C4-2B (cell line): Measurements from ENCODE around the gene SNX14.

Source experiments
- H3K27ac ChIP-seq: fragments of 450-650 bp; 2 replicates; pipeline ENCODE4 v1.5.1; 2017
- ZFX ChIP-seq: fragments of 450-650 bp; IDR thresholded peaks from 2 replicates; pipeline ENCODE4 v1.6.1; 2017
- TF ChIP-seq, protein P1 (sequence below): fragments of 450-650 bp; conservative IDR thresholded peaks from 2 replicates; pipeline ENCODE4 v1.5.1; 2017; ENCODE audit warnings: mild to moderate bottlenecking

SNX14 gene

DNA sequence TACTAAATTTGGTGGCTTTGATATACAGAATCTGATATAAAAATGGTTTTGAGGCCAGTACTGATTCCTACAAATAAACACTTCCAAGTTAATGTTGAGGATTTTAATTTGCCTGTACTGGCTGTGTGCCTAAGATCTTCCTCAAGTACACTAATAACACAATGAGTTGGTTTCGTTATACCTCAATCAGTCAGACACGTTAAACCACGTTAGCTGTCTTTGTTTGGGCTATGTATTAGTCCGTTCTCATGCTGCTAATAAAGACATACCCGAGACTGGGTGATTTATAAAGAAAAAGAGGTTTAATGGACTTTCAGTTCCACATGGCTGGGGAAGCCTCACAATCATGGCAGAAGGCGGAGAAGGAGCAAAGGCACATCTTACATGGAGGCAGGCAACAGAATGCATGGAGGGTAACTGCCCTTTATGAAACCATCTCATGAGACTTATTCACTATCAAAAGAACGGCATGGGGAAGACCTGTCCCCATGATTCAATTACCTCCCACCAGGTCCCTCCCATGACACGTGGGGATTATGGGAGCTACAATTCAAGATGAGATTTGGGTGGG lies 97.6 kb downstream of the SNX14 start:
- TF ChIP-seq, protein P1, sequence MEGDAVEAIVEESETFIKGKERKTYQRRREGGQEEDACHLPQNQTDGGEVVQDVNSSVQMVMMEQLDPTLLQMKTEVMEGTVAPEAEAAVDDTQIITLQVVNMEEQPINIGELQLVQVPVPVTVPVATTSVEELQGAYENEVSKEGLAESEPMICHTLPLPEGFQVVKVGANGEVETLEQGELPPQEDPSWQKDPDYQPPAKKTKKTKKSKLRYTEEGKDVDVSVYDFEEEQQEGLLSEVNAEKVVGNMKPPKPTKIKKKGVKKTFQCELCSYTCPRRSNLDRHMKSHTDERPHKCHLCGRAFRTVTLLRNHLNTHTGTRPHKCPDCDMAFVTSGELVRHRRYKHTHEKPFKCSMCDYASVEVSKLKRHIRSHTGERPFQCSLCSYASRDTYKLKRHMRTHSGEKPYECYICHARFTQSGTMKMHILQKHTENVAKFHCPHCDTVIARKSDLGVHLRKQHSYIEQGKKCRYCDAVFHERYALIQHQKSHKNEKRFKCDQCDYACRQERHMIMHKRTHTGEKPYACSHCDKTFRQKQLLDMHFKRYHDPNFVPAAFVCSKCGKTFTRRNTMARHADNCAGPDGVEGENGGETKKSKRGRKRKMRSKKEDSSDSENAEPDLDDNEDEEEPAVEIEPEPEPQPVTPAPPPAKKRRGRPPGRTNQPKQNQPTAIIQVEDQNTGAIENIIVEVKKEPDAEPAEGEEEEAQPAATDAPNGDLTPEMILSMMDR: no peak
- TF ChIP-seq ZFX: no peak

DNA sequence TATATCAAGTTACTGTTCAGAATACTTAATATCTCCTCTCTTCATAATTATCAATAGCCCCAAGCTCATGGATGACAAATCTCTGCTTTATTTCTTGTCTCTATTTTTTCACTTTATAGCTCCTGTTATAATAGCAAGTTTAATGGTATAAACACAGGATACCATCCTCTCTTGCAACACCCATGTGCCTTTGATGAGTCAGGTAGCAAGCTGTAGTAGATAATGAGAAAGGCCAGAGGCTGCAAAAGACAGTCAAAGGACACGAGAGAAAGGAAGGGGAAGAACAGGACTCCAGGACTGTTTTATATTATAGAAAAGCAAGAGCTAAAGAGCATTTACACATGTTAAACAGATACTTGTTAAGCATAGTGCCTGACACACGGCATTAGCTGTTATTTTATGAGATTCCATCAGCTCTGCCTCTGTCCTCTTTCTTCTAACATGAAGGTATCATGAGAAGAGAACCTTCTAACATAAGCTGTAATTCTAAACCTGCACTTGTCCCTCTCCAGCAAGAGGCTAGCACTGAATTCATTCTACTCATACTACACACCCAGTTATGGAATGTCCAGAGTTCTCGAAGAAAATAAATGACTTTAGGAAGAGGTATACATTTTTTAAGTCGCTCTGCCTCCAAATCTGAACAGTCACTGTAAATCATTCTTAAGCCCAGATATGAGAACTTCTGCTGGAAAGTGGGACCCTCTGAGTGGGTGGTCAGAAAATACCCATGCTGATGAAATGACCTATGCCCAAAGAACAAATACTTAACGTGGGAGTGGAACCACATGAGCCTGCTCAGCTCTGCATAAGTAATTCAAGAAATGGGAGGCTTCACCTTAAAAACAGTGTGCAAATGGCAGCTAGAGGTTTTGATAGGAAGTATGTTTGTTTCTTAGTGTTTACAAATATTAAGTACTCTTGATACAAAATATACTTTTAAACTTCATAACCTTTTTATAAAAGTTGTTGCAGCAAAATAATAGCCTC lies 98.8 kb downstream of the SNX14 start:
- H3K27ac ChIP-seq: no peak overlapping the region
- TF ChIP-seq ZFX: no peak
- TF ChIP-seq, protein P1: no peak

More for the DNA sequence above, 97.6 kb downstream of the SNX14 start:
- no peak overlapping the region for H3K27ac ChIP-seq

DNA sequence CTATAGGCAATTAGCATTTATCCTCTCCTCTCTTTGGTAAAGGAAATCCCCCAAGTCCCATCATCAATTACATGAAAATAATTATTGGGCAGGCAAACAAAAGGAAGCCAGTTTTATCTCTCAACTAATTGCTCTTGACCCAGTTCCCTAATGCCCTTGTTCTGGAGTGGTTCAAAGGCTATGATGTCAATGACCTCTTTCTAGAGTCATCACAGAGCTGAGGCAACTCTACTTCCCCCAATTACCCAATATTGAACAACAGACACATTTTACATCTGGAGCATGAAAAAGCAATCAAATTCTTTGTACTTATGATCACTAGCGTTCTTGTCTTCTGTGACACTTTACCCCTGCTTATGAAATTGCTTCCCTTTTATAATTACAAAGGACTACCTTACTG lies 100.3 kb downstream of the SNX14 start:
- no peak for TF ChIP-seq ZFX
- no peak overlapping the region for H3K27ac ChIP-seq

DNA sequence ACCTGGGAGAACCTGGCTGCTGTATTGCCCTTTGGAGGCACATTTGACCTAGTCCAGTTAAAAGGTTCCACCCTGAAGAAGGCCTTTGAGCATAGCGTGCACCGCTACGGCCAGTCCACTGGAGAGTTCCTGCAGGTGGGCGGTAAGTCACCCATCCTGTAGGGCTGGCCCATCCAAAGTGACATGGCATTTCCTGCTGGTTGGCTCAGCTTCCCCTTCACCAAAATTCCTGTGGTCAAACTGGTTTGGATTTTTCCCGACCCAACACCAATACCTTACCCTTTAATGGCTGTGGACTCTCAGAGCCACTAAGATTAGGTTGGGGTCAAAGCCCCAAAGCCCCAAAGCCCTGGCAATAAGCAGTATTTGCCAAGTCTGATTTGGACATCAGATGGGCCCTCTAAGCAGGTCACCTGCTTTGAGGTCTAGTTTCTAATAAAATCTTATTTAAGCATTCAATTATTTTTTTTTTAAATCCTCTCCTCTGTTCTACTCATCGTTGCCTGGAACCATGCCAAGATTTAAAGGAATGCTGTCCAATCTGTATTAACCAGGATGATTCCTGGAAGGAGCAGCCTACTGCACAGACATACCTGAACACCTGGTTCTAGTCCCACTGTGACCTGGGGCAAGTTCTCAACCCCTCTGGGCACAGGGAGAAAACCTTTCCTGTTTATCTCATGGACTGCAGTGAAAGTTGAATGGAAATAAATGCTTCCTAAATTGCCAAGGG lies 103.0 kb downstream of the SNX14 start:
- TF ChIP-seq ZFX: no peak
- TF ChIP-seq, protein P1: no peak
- no peak overlapping the region for H3K27ac ChIP-seq

DNA sequence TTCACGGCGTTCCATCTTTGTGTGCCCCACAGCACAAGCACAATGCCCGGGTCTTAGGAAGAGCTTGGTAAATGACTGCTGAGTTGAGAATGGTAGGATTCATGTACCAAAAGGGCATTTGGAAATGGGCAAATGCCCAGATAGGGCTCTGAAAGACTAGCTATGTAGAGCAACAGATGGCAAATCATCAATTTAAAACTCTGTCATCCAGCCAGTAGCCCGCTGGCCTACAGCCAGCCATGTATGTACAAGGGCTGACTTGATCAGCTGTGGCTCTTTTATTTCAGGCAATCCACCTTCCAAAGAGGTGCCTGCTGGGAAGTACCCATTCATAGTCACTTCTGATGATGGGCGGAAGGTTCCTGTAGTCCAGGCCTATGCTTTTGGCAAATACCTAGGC lies 108.7 kb downstream of the SNX14 start:
- no peak for TF ChIP-seq ZFX
- TF ChIP-seq, protein P1: no peak
- H3K27ac ChIP-seq: no peak overlapping the region

DNA sequence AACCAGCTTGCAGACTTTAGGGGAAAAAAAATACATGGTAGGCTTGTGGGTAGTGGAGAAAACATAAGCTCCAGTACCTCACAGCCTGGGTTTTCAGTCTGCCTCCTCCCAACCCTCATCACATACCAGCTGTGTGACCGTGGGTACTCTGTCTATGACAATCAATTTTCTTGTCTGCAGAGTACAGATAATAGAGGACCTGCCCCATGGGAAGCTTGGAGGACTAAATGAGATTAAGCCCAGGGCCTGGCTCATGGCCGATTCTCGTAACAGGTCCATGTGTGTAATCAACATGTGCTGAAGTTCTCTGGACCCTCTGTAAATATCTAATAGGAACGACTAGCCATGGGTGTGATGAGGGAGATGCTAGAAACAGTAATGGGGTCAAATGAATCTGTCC lies 109.8 kb downstream of the SNX14 start:
- TF ChIP-seq, protein P1: no peak
- no peak for TF ChIP-seq ZFX
- no peak overlapping the region for H3K27ac ChIP-seq

DNA sequence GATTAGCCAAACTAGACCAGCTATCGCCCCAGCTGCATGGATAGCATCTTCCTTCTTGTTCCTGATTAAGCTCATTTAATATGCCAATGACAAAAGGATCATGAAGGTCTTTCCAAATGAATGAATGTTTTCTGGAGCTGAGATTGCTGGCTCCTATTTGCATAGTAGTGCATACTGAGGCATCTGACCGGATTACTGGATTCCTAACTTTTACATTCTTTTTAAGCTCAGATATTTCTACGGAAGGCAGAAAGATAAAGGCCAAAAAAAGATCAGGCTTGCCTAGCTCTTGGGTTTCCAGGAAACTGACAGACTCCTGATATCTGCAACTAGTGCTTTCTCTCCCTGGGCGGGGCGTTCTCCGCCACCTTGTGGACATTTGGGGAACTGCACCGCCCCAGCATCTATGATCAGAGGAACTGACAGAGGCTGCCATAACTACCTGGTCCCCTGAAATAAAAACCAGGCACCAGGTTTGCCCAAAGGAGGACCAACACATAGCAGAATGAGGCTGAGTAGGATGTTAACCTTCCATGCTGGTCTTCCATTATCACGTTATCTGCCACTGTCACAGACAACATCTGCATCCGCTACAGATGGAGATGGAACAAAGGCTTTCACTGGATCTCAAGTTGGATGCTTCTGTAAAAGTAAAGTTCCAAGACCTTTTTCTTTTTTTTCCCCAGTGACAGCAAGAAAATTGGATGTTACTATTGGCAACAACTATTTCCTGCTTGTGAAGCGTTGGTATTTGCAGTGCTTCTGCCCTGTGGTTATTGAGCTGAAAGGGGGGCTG lies 110.6 kb downstream of the SNX14 start:
- no peak overlapping the region for H3K27ac ChIP-seq

More for the DNA sequence above, 110.6 kb downstream of the SNX14 start:
- no peak for TF ChIP-seq ZFX
- TF ChIP-seq, protein P1: peak; percentile 97
